Smooth muscle cell of the brain vasculature (primary cell): ENCODE results near the gene CDNF.
"Not testable (repeated sequence)": the region's sequence is repeated elsewhere in the genome, so short reads cannot be mapped to it uniquely, and the experiment has no call there.

ENCODE experiments used
- DNase-seq: peaks from one replicate; pipeline ENCODE4 v3.0.0-alpha.2; 2012; ENCODE audit warnings: low read depth, low spot score

Gene CDNF

DNA sequence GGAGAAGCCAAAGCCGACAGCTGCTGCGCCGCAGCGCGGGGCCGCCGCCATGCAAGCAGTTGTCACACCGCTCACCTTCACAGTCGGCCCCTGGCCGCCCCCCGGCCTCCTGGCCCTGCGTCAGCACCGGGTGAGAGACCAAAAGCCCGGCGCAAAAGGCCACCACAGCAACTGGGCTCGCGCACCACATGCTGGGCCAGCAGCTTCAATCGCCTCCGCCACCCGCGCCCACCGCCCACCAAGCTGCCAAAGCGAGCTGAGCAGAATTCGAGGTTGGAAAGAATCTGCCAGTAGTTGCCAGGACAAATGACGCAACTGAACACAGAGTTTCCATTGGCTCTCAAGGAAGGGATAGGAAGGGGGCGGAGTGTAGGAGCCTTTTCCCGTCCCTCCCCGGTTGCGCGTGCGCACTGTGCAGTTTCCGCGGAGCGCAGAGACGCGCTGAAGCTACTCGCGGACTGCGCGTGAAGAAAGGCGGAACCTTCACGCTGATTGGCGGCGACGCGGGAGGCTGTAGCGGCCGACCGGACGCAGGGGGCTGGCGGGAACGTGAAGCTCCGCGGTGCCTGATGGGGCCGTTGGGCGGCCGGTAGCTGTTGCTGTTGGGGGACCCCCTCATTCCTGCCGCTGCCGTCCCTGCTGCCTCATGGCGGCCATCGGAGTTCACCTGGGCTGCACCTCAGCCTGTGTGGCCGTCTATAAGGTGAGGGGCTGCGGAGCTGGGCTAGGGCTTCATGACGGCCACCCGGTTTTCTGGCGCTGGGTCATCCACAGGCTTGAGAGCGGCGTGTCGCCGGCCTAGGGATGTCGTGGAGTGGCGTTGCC lies at the start of gene CDNF, which contains the start of the genes HSPA14 and MSANTD7:
CDNF (minus strand) TSS at position 281 of the 825 bp plus-strand sequence; CDS start at position 190, 91 bp downstream.
HSPA14 (plus strand) TSS at position 550 of the 825 bp plus-strand sequence; CDS start at position 647, 97 bp downstream.
MSANTD7 (plus strand) TSS at position 550 of the 825 bp plus-strand sequence. CDS start 3,979 bp downstream, outside the sequence.
- DNase-seq: peak; percentile 99

GRCh38 chr10:14884082-14884481 lies 46.2 kb upstream of the CDNF start:
- no peak for DNase-seq

- no peak for DNase-seq
Observed at GRCh38 chr10:14880229-14880628, 42.4 kb upstream of the CDNF start.

DNA sequence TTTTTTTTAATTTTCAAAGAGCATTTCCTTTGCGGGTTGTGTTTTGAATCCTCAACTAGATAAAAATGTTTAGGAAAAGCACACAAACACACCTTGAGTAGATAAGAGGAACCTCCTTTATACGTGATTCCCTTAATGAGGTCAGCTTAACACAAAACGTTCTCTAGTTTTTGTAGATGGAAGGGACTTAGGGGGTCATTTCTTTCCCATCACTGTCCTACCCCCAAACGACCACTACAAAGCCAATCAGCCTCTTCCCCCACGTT lies 42.0 kb upstream of the CDNF start:
- DNase-seq: no peak

DNA sequence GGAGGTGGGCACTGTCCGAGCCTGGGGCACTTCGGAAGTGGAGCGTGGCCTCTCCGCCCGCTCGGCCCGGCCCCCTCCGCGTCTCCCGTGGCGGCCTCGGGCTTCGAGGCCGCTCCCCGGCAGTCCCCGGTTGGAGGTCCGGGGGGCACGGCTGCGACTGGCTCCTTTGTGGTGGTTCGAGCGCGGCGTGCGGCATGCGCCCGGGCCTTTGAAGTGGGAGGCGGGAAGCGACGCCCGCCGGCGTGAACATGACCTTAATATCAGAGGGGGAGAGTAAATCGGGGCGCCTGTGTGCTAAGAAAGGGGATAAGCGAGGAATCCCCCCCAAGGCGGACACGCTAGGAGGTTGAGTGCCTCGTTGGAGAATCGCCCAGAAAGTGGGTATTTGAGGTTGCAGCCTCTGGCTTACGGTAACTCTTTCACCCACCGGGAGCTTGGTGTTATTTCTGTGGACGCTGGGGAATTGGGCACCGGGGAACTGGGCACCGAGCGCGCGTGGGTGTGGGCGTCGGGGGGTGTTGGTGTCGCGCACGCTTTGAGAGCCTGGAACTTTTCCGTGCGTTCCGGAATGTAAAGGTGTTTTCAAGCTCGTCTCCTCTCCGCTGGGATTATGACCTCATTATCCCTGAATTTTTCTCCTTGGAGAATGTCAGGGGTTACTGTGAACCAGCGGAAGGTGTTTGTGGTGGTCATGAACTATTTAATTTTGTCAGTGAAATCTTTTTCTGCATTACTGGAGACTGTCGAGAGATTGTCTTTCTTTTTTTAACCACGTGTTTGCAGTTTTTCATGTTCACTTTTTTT lies 41.5 kb upstream of the CDNF start:
- DNase-seq: no peak

GRCh38 chr10:14878266-14879123 lies 40.7 kb upstream of the CDNF start, which contains the start of gene SUV39H2:
Gene SUV39H2, plus strand, starts transcription at chr10:14878866. Its CDS starts 23 bp downstream, at chr10:14878889.
- DNase-seq: peak; percentile 85

GRCh38 chr10:14876764-14877163 lies 38.9 kb upstream of the CDNF start:
- no peak for DNase-seq

DNA sequence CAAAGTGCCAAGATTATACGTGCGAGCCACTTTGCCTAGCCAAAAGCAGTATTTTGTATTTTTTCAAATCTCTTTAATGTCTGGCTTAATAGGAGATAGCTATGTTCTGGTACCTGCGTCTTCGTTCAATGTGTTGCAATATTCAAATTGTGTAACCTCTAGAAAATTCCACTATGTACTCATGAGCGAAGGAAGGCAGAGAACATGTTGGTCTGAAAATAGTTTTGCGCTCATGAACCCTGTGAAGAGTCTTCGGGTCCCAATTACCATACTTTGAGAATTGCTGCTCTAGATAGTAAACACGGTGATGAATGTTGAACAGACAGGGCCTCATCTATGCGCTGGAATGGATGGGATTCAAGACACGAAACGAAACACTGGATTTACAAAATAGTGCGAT lies 38.1 kb upstream of the CDNF start:
- DNase-seq: no peak

- DNase-seq: no peak
Observed at GRCh38 chr10:14873090-14873760, 35.4 kb upstream of the CDNF start.

DNA sequence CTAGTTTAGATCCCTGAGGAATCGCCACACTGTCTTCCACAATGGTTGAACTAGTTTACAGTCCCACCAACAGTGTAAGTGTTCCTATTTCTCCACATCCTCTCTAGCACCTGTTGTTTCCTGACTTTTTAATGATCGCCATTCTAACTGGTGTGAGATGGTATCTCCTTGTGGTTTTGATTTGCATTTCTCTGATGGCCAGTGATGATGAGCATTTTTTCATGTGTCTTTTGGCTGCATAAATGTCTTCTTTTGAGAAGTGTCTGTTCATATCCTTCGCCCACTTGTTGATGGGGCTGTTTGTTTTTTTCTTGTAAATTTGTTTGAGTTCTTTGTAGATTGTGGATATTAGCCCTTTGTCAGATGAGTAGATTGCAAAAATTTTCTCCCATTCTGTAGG lies 27.0 kb upstream of the CDNF start:
- DNase-seq: not testable (repeated sequence)

GRCh38 chr10:14864466-14864865 lies 26.6 kb upstream of the CDNF start:
- not testable (repeated sequence) for DNase-seq

- no peak for DNase-seq
Observed at GRCh38 chr10:14860791-14861190, 23.0 kb upstream of the CDNF start.

DNA sequence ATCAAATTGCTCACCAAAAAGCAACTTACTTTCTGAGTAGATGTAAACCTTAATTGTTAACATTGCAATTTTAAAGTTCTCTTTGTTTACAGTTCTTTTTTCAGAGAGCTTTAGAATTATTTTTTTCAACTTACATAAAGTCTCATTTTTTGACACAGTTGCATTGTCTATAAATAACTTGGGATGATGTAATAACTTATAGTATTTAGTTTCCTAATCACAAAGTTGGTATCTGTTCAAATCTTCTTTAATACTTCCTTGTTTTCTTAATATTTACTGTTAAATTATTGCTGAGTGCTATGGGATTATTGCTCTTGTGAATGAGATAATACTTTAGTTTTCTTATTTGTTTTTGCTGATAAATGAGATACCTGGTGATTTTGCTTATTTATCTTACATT lies 21.9 kb upstream of the CDNF start:
- DNase-seq: no peak

GRCh38 chr10:14859043-14859442 lies 21.2 kb upstream of the CDNF start:
- no peak for DNase-seq

GRCh38 chr10:14858338-14858960 lies 20.6 kb upstream of the CDNF start:
- no peak for DNase-seq

- no peak for DNase-seq
Observed at GRCh38 chr10:14855453-14855852, 17.6 kb upstream of the CDNF start.

DNA sequence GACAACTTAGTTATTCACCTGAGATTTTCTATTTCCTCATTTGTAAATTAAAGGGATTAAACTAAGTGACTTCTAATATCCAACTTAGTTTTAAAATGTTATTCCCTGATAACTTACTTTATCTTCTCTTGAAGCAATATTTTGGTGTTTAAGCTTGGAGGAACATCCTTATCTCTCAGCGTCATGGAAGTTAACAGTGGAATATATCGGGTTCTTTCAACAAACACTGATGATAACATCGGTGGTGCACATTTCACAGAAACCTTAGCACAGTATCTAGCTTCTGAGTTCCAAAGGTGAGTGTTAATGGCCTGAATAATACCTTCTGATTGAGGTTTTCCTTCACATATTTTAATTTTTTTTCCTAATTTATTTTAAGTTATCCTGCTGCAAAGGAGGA lies 14.4 kb upstream of the CDNF start:
- DNase-seq: no peak

DNA sequence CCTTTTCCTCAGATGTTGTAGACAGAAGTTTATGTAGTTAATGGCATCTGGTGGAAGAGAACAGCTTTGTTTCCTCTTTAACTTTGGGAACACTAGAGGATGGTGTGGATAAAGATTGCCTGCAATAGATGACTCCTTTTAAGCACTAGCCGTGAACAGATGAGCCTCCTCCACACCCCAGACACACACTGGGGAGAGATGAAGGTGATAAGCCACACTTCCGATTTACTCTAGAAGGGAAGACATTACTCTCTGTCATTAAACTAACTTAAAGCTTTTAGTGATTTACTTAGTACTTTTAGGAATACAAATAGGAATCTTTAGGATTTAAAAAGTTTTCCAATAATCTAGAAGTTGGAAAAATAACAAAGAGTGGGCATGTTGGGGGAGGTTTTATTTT lies 7.1 kb upstream of the CDNF start:
- DNase-seq: no peak

GRCh38 chr10:14843327-14843988 lies 5.6 kb upstream of the CDNF start:
- DNase-seq: no peak

DNA sequence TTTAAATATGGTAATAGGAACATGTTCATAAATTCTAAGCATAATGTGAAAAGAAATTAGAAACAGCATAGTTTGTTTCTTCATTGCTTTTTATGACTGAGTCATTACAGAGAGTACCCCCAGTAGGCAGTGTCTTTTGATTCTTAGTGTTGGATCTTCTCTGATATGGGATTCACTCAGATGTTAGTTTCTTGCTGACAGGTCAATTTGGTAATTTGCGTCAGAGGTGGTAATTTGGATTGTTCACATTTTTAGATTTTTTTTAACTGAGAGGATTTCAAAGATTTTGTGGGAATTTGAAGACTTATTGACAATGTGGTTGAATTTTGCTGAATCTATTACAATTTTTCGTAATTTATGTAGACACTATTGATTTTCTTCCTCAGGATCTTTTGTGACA lies 2.3 kb upstream of the CDNF start:
- DNase-seq: no peak
